GM19372 (cell line): ENCODE measurements around the gene NAA80.

Experiments
- ATAC-seq: cut with Tn5 transposase; IDR thresholded peaks from one replicate; pipeline ENCODE4 v1.9.1; 2021; ENCODE audit warnings: mild to moderate bottlenecking, low read depth, moderate library complexity; ENCODE audit not compliant: unreplicated experiment

Gene NAA80

DNA sequence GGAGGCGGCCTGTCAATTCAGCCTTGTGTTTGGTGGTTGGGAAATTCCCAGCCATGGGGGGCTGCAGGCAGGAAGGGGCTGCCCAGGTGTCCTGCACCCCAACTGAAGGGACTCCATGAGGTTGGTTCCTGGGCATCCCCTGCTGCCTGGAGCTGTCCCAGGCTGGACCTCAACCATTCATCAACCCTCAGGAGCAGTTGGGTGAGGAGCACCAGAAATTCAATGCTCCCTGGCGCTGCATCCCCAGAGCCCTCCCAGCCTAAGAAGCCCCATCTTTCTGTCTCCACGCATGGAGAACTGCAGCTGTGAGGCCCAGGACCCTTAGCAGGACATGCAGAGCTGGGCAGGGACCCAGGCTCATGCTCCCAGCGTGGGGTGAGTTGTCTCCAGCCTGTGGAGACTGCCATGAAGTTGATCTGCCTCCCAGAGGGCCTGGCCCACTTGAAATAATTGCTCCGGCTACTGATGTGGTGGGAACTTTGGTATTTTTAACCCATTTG is 38.2 kb downstream of the NAA80 start:
- no peak for ATAC-seq

DNA sequence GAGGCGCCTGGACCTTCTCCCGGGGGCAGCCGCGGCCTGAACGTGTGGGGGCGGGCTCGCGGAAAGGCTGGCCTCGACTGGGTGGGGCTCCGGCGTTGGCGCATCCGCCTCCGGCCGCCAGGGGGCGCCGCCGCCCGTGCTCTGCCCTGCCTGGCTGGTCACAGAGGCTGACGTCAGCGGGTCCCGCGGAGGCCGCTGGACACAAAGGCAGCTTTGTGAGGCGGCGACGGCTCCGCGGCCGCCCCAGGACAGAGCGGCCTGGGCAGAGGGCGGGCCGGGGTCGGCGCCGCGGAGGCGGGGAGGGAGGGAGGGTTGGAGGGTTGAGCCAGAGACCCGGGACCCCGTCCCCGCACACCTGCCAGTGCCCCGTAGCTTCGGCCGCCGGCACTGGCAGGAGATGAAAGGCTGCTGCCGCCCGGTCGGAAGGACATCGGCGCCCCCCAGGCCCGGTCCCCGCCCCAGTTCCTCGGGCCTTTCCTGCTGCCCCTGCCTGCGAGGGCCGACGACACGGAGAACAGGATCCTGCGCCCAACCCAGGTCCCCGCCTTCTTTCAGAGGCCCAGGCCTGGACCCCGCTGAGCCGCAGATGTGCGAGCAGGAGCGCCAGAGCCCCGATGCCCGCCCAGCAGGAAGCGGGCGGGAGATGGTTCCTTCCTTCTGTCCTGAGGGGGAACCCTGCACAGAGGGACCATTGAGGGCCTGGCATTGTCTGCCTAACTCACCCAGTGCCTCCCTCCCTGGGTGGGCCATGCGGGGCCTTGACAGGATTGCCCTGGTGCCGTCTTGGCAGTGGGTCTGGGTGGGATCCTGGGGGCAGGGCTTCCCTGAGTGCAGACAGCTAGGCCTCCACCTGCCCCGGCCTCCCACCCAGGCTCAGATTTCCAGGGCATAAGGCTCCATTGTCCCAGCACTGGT is 38.9 kb downstream of the NAA80 start:
- peak; percentile 91 for ATAC-seq

- no peak for ATAC-seq
Observed at GRCh38 chr3:50259432-50260026, 39.7 kb downstream of the NAA80 start.

DNA sequence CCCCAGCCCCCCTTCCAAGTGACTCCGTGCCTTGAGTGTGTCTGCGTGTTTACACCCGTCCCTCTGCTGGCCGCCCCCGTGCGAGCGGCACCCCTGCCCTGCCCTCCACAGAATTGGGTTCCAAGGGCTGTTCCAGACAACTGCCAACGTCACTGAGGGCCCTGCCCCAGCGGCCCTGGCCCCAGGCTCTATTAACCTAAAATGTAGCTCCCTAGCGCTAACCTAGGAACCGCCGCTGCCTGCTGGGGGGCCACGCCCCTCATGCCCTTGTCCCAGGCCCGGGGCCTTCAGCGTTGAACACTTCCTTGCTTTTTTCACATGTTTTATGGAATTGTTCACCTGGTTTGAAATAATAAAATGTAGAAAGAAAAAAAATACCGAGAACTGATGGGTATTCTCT is 40.2 kb downstream of the NAA80 start:
- ATAC-seq = no peak

- no peak for ATAC-seq
Observed at GRCh38 chr3:50258029-50258680, 41.0 kb downstream of the NAA80 start.

DNA sequence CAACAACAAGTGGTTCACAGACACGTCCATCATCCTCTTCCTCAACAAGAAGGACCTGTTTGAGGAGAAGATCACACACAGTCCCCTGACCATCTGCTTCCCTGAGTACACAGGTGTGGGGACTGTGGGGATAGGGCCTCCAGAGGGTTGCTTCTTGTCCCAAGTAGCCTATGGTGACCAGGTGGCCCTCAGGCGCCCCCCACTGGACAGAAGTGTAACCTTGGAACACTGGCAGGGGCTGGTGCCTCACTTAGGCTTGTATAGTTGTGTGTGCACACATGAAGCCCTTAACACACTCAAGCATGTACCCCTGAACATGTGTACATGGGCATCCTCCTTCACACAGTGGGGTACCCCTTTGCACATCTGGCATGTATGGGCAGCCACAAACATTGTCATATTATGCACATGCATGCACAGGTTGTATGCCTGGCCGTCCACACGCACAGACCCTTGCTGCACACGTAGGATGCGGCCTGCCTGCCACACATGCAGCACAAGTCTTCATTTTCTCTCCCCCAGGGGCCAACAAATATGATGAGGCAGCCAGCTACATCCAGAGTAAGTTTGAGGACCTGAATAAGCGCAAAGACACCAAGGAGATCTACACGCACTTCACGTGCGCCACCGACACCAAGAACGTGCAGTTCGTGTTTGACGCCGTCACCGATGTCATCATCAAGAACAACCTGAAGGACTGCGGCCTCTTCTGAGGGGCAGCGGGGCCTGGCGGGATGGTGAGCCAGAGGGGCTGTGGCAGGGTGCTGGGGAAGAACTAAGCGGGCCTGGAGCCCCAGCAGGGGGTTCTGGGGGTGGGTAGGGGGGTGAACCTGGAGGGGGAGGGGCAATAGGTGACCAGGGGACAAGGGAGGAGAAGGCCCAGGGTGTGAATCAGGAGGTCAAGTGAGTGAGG is 42.0 kb downstream of the NAA80 start:
- ATAC-seq = no peak

GRCh38 chr3:50255251-50255615 is 44.0 kb downstream of the NAA80 start:
- ATAC-seq = no peak

GRCh38 chr3:50254577-50255250 is 44.5 kb downstream of the NAA80 start:
- no peak for ATAC-seq

GRCh38 chr3:50251220-50251619 is 48.0 kb downstream of the NAA80 start:
- no peak for ATAC-seq

DNA sequence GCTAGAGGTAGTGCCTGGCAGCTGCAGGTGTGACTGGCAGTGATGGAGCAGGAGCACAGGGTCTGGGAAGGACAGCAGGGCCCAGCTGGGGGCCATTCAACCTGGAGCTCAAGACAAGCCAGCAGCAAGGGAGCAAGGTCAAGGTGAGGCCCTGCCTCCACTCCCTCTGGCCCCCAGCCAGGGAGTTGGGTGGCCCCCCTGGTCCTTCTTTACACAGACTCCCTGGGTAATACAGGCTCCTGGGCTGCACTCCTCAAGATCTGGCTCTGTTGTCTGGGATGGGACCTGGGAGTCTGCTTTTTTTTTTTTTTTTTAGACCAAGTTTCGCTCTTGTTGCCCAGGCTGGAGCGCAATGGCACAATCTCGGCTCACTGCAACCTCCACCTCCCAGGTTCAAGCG is 48.7 kb downstream of the NAA80 start:
- ATAC-seq = no peak

- no peak for ATAC-seq
Observed at GRCh38 chr3:50249457-50249856, 49.7 kb downstream of the NAA80 start.

DNA sequence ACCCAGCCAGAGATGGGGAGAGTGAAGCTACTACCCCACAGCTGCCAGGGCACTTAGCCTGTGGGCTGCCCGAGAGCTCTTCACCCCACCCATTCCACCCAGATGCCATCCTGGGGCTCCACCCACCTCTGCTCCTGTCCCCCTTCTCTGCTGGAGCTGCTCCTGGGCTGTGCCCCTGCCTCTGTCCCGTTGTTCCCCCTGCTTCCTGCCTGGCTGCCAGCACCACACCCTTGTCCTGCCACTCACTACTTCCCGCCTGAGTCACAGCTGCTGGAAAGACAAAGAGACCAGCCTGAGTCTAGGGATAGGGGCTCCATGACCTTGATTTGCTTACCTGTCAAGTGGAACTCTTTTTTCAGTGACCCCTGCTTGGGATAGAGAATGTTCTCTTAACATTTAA is 50.8 kb downstream of the NAA80 start:
- ATAC-seq = no peak

GRCh38 chr3:50246517-50246954 is 52.7 kb downstream of the NAA80 start:
- ATAC-seq = peak; percentile 65
